Endothelial cell of umbilical vein (primary cell): Measurements from ENCODE around the gene SLC47A1. TPM values are rescaled to one million over a fixed set of nuclear protein-coding genes. Genes with fewer than 3 reads are reported as not detected.

Experiments used
- BruUV-seq: library from RNA; stranded (reverse); fragments of 400-500 nt; replicated peaks from 2 replicates; lab custom pipeline; 2021; lab: Mats Ljungman, UMichigan
- CTCF ChIA-PET: fragments of 300-600, 350-600 bp; sonication (Branson Sonifier 250); formaldehyde crosslinking; loops from one replicate; lab custom pipeline; 2021; ENCODE audit warnings: antibody characterized with exemption, inconsistent platforms; lab: Charles Lee
- POLR2A ChIA-PET: fragments of 300-600, 350-600 bp; sonication (Branson Sonifier 250); formaldehyde crosslinking; loops from one replicate; lab custom pipeline; 2021; ENCODE audit warnings: antibody characterized with exemption, inconsistent platforms; lab: Charles Lee
- DNase-seq: peaks from one replicate; pipeline ENCODE4 v3.0.0-alpha.2; 2011; ENCODE audit warnings: low read depth, low spot score
- FAIRE-seq: peaks from 2 replicates; lab custom pipeline; 2011; peaks lifted over from hg19 to GRCh38; lab: Jason Lieb, UNC
- H2AFZ ChIP-seq: 2 replicates; pipeline ENCODE4 v1.6.0; 2012; ENCODE audit warnings: low read depth, low read length, control low read depth, inconsistent platforms
- H3K27ac ChIP-seq: 2 replicates; pipeline ENCODE4 v1.5.1; 2011; ENCODE audit warnings: low read depth, mild to moderate bottlenecking, control low read depth, low read length, moderate library complexity; ENCODE audit not compliant: insufficient read depth
- H3K27me3 ChIP-seq, 2 experiments: 2 replicates each; pipeline versions ENCODE4 v1.6.0 to v1.6.1; 2011; ENCODE audit warnings: low read length in 2 of 2, mixed read lengths in 1 of 2; ENCODE audit not compliant: control insufficient read depth in 2 of 2, insufficient read depth in 2 of 2
- H3K36me3 ChIP-seq, 2 experiments: 2 replicates in 1 of 2; 3 replicates in 1 of 2; pipeline ENCODE4 v1.5.1; 2011; ENCODE audit warnings: low read length in 2 of 2, mild to moderate bottlenecking in 1 of 2, moderate library complexity in 1 of 2; ENCODE audit not compliant: control insufficient read depth in 2 of 2, insufficient read depth in 2 of 2; ENCODE audit errors: extremely low read depth in 1 of 2
- H3K4me1 ChIP-seq: 3 replicates; pipeline ENCODE4 v1.5.1; 2011; ENCODE audit warnings: mild to moderate bottlenecking, low read length; ENCODE audit not compliant: control insufficient read depth, insufficient read depth; ENCODE audit errors: extremely low read depth
- H3K4me2 ChIP-seq: 2 replicates; pipeline ENCODE4 v1.6.1; 2011; ENCODE audit warnings: low read length, control low read depth, mixed read lengths; ENCODE audit not compliant: insufficient read depth
- H3K4me3 ChIP-seq, 3 experiments: fragments of 200-600 bp in 1 of 3; sonication (generic), shearing (Covaris generic) in 1 of 3; replicated peaks in 1 of 3; 2 replicates each; pipeline ENCODE4 v1.5.1; 2011 to 2016; ENCODE audit warnings: control low read depth in 3 of 3, low read length in 3 of 3, mild to moderate bottlenecking in 2 of 3, inconsistent platforms in 1 of 3, low read depth in 1 of 3, moderate library complexity in 1 of 3; ENCODE audit not compliant: insufficient read depth in 1 of 3
- H3K79me2 ChIP-seq: 2 replicates; pipeline ENCODE4 v1.6.0; 2012; ENCODE audit warnings: low read length, inconsistent platforms; ENCODE audit not compliant: control insufficient read depth, insufficient read depth
- H3K9ac ChIP-seq: replicated peaks from 2 replicates; pipeline ENCODE3; 2011; ENCODE audit warnings: low read length, control low read depth; ENCODE audit not compliant: insufficient read depth; ENCODE audit errors: extremely low read depth
- H3K9me1 ChIP-seq: replicated peaks from 3 replicates; pipeline ENCODE4 v1.6.0; 2011; ENCODE audit warnings: mild to moderate bottlenecking, low read length; ENCODE audit not compliant: control insufficient read depth, insufficient read depth; ENCODE audit errors: extremely low read depth
- H3K9me3 ChIP-seq: replicated peaks from 2 replicates; pipeline ENCODE4 v1.5.1; 2012; ENCODE audit warnings: low read length, inconsistent platforms; ENCODE audit not compliant: control insufficient read depth, insufficient read depth
- H4K20me1 ChIP-seq: replicated peaks from 2 replicates; pipeline ENCODE3; 2011; ENCODE audit warnings: mild to moderate bottlenecking, low read length; ENCODE audit not compliant: control insufficient read depth, insufficient read depth; ENCODE audit errors: extremely low read depth
- EZH2 ChIP-seq: IDR thresholded peaks from 2 replicates; pipeline ENCODE4 v1.6.1; 2012; ENCODE audit warnings: borderline replicate concordance, low read depth, mild to moderate bottlenecking, moderate library complexity, low read length, inconsistent platforms; ENCODE audit not compliant: severe bottlenecking
- FOS ChIP-seq: IDR thresholded peaks from 2 replicates; pipeline ENCODE4 v1.6.1; 2011; ENCODE audit warnings: mild to moderate bottlenecking, low read length, moderate library complexity, borderline replicate concordance; ENCODE audit not compliant: insufficient read depth
- GATA2 ChIP-seq: IDR thresholded peaks from 2 replicates; pipeline ENCODE4 v1.7.0; 2011; ENCODE audit warnings: low read depth, mild to moderate bottlenecking, moderate library complexity, mixed read lengths, low read length; ENCODE audit not compliant: insufficient read length, insufficient read depth
- JUN ChIP-seq: IDR thresholded peaks from 2 replicates; pipeline ENCODE4 v1.6.1; 2011; ENCODE audit warnings: borderline replicate concordance, low read depth; ENCODE audit not compliant: insufficient read length, insufficient read depth
- MAX ChIP-seq: IDR thresholded peaks from 2 replicates; pipeline ENCODE4 v1.6.1; 2011; ENCODE audit not compliant: insufficient read depth, insufficient read length
- MYC ChIP-seq: IDR thresholded peaks from one replicate; pipeline ENCODE4 v1.6.1; 2011; ENCODE audit warnings: mild to moderate bottlenecking, low read depth, low read length
- POLR2A ChIP-seq: IDR thresholded peaks from 2 replicates; pipeline ENCODE4 v1.6.1; 2012; ENCODE audit warnings: low read depth, mild to moderate bottlenecking, control low read depth, low read length
- POLR2AphosphoS5 ChIP-seq: IDR thresholded peaks from 2 replicates; pipeline ENCODE4 v1.6.1; 2012; ENCODE audit warnings: low read depth, mild to moderate bottlenecking, control low read depth, low read length, moderate library complexity; ENCODE audit not compliant: insufficient read depth
- dilution Hi-C: fragments of 300-500 bp; cut with MboI; formaldehyde crosslinking; loops from one replicate; pipeline ENCODE4 v1.15.0; 2019; ENCODE audit warnings: low sequenced_read_pairs; ENCODE audit not compliant: extremely low pct_ligation_motif_present
- intact Hi-C: fragments of 100-400 bp; cut with micrococcal nuclease; formaldehyde crosslinking; loops from one replicate; pipeline ENCODE4 v1.10.0; 2022
- polyA plus RNA-seq, 4 experiments: library from polyadenylated mRNA; depleted of rRNA in 3 of 4; stranded (reverse) in 3 of 4; unstranded in 1 of 4; fragments of >200 nt; gene quantifications; 2 replicates each; pipeline versions ENCODE4 v1.2.1 to v1.2.3, GENCODE V29; 2011 to 2012; ENCODE audit warnings: missing spikeins in 1 of 4
- total RNA-seq: library from RNA; stranded (reverse); gene quantifications from 2 replicates; pipeline ENCODE4 v1.2.3, GENCODE V29; 2021
- TF ChIP-seq, protein P1 (sequence below), 2 donors: IDR thresholded peaks; 1 replicate in 1 of 2; 2 replicates in 1 of 2; pipeline ENCODE4 v1.5.1; 2011; ENCODE audit warnings: low read length in 2 of 2, mild to moderate bottlenecking in 2 of 2, moderate library complexity in 2 of 2, control low read depth in 1 of 2, inconsistent platforms in 1 of 2, low read depth in 1 of 2; ENCODE audit not compliant: insufficient read depth in 1 of 2; ENCODE audit errors: extremely low read depth in 1 of 2

Gene SLC47A1
- total and polyA plus RNA-seq, 2 donors (not counting 3 experiments of a cell fraction or from before 2014, with no cell fraction given): 3.3 to 6.9 TPM

DNA sequence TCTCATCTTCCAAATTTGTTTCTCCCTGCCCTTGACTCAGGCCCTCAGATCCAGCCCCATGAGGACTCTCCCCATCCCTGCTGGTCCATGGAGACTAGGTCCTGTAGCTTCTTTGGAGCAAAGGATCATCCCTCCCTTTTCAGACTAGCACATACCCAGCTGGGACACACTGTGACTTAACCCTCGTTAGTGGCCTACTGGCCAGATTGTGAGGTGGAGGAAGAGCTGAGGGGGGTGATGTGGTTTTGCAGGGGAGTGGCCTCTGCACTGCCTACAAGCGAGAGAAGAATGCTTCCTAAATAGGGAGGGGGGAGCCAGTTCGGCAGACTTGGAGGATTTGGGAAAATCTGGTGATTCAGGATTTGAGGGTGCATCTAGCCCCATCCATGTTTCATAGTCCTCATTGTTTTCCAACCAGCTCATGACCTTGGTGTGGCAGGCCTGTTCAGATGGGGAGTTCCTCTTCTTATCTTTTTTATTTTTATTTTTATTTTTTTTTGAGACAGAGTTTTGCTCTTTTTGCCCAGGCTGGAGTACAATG, 47.8 kb upstream of the SLC47A1 start:
- dilution Hi-C loops (no loop called here), intact Hi-C loops (no loop called here)
- Histone ChIP-seq H3K9me3 (no peaks in the 10 kb centered on the region), H3K9me1 (no peaks in the 10 kb centered on the region), H3K9ac (no peak overlapping the region), H3K4me2 (no peak overlapping the region), H3K27me3 (no peaks in the 10 kb centered on the region), H3K36me3 (no peaks in the 10 kb centered on the region), H2AFZ (no peak overlapping the region), H4K20me1 (no peaks in the 10 kb centered on the region), H3K79me2 (no peaks in the 10 kb centered on the region), H3K27ac (no peak overlapping the region), H3K4me3 (no peak overlapping the region), H3K4me1 (no peaks in the 10 kb centered on the region)
- TF ChIP-seq, protein P1, sequence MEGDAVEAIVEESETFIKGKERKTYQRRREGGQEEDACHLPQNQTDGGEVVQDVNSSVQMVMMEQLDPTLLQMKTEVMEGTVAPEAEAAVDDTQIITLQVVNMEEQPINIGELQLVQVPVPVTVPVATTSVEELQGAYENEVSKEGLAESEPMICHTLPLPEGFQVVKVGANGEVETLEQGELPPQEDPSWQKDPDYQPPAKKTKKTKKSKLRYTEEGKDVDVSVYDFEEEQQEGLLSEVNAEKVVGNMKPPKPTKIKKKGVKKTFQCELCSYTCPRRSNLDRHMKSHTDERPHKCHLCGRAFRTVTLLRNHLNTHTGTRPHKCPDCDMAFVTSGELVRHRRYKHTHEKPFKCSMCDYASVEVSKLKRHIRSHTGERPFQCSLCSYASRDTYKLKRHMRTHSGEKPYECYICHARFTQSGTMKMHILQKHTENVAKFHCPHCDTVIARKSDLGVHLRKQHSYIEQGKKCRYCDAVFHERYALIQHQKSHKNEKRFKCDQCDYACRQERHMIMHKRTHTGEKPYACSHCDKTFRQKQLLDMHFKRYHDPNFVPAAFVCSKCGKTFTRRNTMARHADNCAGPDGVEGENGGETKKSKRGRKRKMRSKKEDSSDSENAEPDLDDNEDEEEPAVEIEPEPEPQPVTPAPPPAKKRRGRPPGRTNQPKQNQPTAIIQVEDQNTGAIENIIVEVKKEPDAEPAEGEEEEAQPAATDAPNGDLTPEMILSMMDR (IDR thresholded peaks at IDR 0.05; ENCODE audit: extremely low read depth in 1 of 2, insufficient read depth in 1 of 2, low read depth in 1 of 2, low read length in 2 of 2): no peak
- TF ChIP-seq POLR2AphosphoS5 (no peak), JUN (no peak), FOS (no peak), GATA2 (no peak), MYC (no peak), POLR2A (no peak), MAX (no peak), EZH2 (no peak)
- POLR2A ChIA-PET: no interaction called here
- no peak for DNase-seq
- no TSS peak for BruUV-seq
- no peak for FAIRE-seq
- CTCF ChIA-PET: interaction anchor here (0.8 to 1.5 kb wide), 2 partner anchors 9 to 19 kb away, joined by 3 read pairs; no protein-coding TSS in a partner anchor
